HepG2 (cell line): ENCODE results near the gene GNG7. TPM values are rescaled to one million over a fixed set of nuclear protein-coding genes. Genes with fewer than 3 reads are reported as not detected.

Experiments used
- ATF4 ChIP-seq, 2 experiments: fragments of 450-650 bp in 1 of 2; sonication (generic) in 1 of 2; formaldehyde crosslinking; IDR thresholded peaks; 2 replicates each; pipeline versions ENCODE4 v1.5.0 to v1.8.0; 2020 to 2022; ENCODE audit warnings: mild to moderate bottlenecking in 1 of 2, missing genetic modification reagents in 1 of 2
- CBX2 ChIP-seq, 2 experiments: fragments of 200-600 bp in 1 of 2; sonication (generic); formaldehyde crosslinking in 1 of 2; IDR thresholded peaks; 2 replicates each; pipeline versions ENCODE4 v1.7.0 to v1.8.1; 2018 to 2022; ENCODE audit warnings: low read depth in 2 of 2, low read length in 1 of 2, mild to moderate bottlenecking in 1 of 2, missing genetic modification reagents in 1 of 2
- DNMT3B ChIP-seq: conservative IDR thresholded peaks from 2 replicates; pipeline ENCODE4 v1.6.1; 2016; ENCODE audit warnings: missing biosample characterization, control low read depth
- EZH2 ChIP-seq: conservative IDR thresholded peaks from 2 replicates; pipeline ENCODE4 v1.6.1; 2012; ENCODE audit warnings: mild to moderate bottlenecking, low read depth, low read length, moderate library complexity
- HNRNPUL1 ChIP-seq: fragments of 200-400 bp; formaldehyde crosslinking; IDR thresholded peaks from 2 replicates; pipeline ENCODE4 v1.6.1; 2017; ENCODE audit warnings: low read depth, mild to moderate bottlenecking, low read length, moderate library complexity
- IKZF1 ChIP-seq: fragments of 450-650 bp; IDR thresholded peaks from 2 replicates; pipeline ENCODE4 v1.7.1; 2016
- NCOA1 ChIP-seq: sonication (generic); formaldehyde crosslinking; IDR thresholded peaks from 2 replicates; pipeline ENCODE4 v1.9.0; 2021; ENCODE audit warnings: missing genetic modification reagents
- PHF8 ChIP-seq: sonication (generic); formaldehyde crosslinking; IDR thresholded peaks from 2 replicates; pipeline ENCODE4 v1.5.0; 2020; ENCODE audit warnings: missing genetic modification reagents
- PRPF4 ChIP-seq: fragments of 200-400 bp; formaldehyde crosslinking; IDR thresholded peaks from 2 replicates; pipeline ENCODE4 v1.6.1; 2016; ENCODE audit warnings: low read length, low read depth; ENCODE audit not compliant: poor library complexity, severe bottlenecking
- TAF15 ChIP-seq: fragments of 200-400 bp; formaldehyde crosslinking; IDR thresholded peaks from one replicate; pipeline ENCODE4 v1.6.1; 2018; ENCODE audit warnings: mild to moderate bottlenecking, low read depth, low read length; ENCODE audit not compliant: poor library complexity, severe bottlenecking
- ZBTB38 ChIP-seq: sonication (generic); formaldehyde crosslinking; IDR thresholded peaks from 2 replicates; pipeline ENCODE4 v1.5.1; 2020; ENCODE audit warnings: mild to moderate bottlenecking, missing genetic modification reagents
- ZBTB44 ChIP-seq: sonication (generic); formaldehyde crosslinking; IDR thresholded peaks from 2 replicates; pipeline ENCODE4 v1.4.0; 2020; ENCODE audit warnings: missing genetic modification reagents
- ZBTB7A ChIP-seq: sonication (generic); formaldehyde crosslinking; IDR thresholded peaks from 2 replicates; pipeline ENCODE4 v1.8.0; 2022; ENCODE audit warnings: mild to moderate bottlenecking, missing genetic modification reagents
- ZFX ChIP-seq: sonication (generic); formaldehyde crosslinking; IDR thresholded peaks from 2 replicates; pipeline ENCODE4 v1.4.0; 2020; ENCODE audit warnings: mild to moderate bottlenecking, low read depth, missing genetic modification reagents, moderate library complexity
- ZMAT3 ChIP-seq: sonication (generic); formaldehyde crosslinking; conservative IDR thresholded peaks from 2 replicates; pipeline ENCODE4 v1.7.0; 2021; ENCODE audit warnings: missing genetic modification reagents
- ZMYM2 ChIP-seq: sonication (generic); formaldehyde crosslinking; IDR thresholded peaks from 2 replicates; pipeline ENCODE4 v1.8.0; 2022; ENCODE audit warnings: mild to moderate bottlenecking, missing genetic modification reagents
- ZNF20 ChIP-seq: sonication (generic); formaldehyde crosslinking; IDR thresholded peaks from 2 replicates; pipeline ENCODE4 v1.4.0; 2020; ENCODE audit warnings: mild to moderate bottlenecking, moderate library complexity, missing genetic modification reagents
- ZNF337 ChIP-seq: sonication (generic); formaldehyde crosslinking; IDR thresholded peaks from 2 replicates; pipeline ENCODE4 v1.5.1; 2020; ENCODE audit warnings: missing genetic modification reagents, low read depth, mild to moderate bottlenecking, borderline replicate concordance
- ZNF670 ChIP-seq: sonication (generic); formaldehyde crosslinking; IDR thresholded peaks from 2 replicates; pipeline ENCODE4 v1.8.0; 2022; ENCODE audit warnings: mild to moderate bottlenecking, missing genetic modification reagents, borderline replicate concordance
- ZNF7 ChIP-seq: IDR thresholded peaks from 2 replicates; pipeline ENCODE4 v1.6.1; 2016; ENCODE audit warnings: missing biosample characterization, missing genetic modification reagents
- ZNF781 ChIP-seq: sonication (generic); formaldehyde crosslinking; IDR thresholded peaks from 2 replicates; pipeline ENCODE4 v1.5.1; 2020; ENCODE audit warnings: borderline replicate concordance, mild to moderate bottlenecking, missing genetic modification reagents; ENCODE audit errors: not compliant biosample characterization
- ZNF850 ChIP-seq: sonication (generic); formaldehyde crosslinking; conservative IDR thresholded peaks from 2 replicates; pipeline ENCODE4 v1.9.0; 2021; ENCODE audit warnings: mild to moderate bottlenecking, missing genetic modification reagents
- polyA plus RNA-seq, 8 experiments: library from polyadenylated mRNA; depleted of rRNA in 3 of 8; stranded (reverse) in 7 of 8; unstranded in 1 of 8; fragments of >200 nt; fragmentation: Illumina TruSeq in 4 of 8; extraction: Trizol in 4 of 8; gene quantifications; 2 replicates each; pipeline versions ENCODE4 v1.2.1 to v1.2.3, GENCODE V29; 2011 to 2016; ENCODE audit warnings: low read depth in 4 of 8, missing spikeins in 1 of 8, mixed read lengths in 1 of 8; ENCODE audit not compliant: insufficient read depth in 1 of 8
- total RNA-seq, 5 experiments: library from RNA; depleted of rRNA; stranded (reverse); fragments of >200 nt; fragmentation: Illumina TruSeq; extraction: Trizol; gene quantifications; 2 replicates each; pipeline ENCODE4 v1.2.3, GENCODE V29; 2016; ENCODE audit warnings: low read depth in 1 of 5
- TF ChIP-seq, protein P1 (sequence below): sonication (generic); formaldehyde crosslinking; IDR thresholded peaks from 2 replicates; pipeline ENCODE4 v1.8.0; 2022; ENCODE audit warnings: missing genetic modification reagents, mild to moderate bottlenecking, borderline replicate concordance
- TF ChIP-seq, protein P2 (sequence below): IDR thresholded peaks from 2 replicates; pipeline ENCODE4 v1.6.1; 2012; ENCODE audit warnings: inconsistent platforms
- TF ChIP-seq, protein P3 (sequence below): fragments of 450-650 bp; IDR thresholded peaks from 2 replicates; pipeline ENCODE4 v1.6.1; 2017

Gene GNG7
- total and polyA plus RNA-seq, 2 of the 13 experiments (the other 11 are each of a cell fraction or from before 2014, with no cell fraction given): 1.4 to 3.3 TPM

DNA sequence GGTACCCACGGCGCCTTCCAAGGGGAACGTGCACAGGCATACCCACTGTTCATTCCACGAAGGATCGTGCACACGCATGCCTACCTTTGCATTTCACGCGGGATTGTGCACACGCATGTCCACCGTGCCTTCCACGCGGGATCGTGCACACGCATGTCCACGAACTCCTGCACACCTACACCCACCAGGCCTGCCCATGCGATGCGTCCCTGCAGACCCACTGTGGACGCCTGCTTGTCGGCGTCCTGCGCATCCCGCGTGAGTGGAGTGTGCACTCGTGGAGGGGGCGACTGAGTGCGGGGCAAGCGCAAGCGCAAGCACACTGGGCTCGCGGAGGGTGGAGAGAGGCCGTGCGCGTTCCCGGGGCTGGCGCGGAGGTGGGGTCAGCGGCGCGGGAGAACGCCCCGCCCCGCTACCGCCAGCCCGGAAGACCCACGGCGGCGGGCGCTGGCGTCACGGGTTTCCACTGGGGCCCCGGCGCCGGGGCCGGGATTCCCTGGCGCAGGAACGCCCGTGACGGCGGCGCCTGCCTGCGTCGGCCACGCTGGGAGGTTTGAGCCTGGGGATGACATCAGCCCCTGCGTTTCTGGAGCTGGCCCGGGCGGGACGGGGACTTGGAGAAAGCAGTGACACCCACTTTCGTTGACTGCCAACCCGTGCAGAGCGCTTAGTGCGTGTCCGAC, 207.9 kb downstream of the GNG7 start (continued):
- no peak for TF ChIP-seq CBX2 (IDR thresholded peaks at IDR 0.05; ENCODE audit: low read depth, low read length)
- TF ChIP-seq CBX2 (CRISPR knock-in tag; IDR thresholded peaks at IDR 0.05; ENCODE audit: low read depth): no peak
- no peak for TF ChIP-seq ZNF20 (CRISPR knock-in tag)
- no peak for TF ChIP-seq ZBTB44 (CRISPR knock-in tag)
- TF ChIP-seq PRPF4: no peak
- TF ChIP-seq, protein P1, sequence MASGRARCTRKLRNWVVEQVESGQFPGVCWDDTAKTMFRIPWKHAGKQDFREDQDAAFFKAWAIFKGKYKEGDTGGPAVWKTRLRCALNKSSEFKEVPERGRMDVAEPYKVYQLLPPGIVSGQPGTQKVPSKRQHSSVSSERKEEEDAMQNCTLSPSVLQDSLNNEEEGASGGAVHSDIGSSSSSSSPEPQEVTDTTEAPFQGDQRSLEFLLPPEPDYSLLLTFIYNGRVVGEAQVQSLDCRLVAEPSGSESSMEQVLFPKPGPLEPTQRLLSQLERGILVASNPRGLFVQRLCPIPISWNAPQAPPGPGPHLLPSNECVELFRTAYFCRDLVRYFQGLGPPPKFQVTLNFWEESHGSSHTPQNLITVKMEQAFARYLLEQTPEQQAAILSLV (CRISPR knock-in tag): no peak
- TF ChIP-seq, protein P2, sequence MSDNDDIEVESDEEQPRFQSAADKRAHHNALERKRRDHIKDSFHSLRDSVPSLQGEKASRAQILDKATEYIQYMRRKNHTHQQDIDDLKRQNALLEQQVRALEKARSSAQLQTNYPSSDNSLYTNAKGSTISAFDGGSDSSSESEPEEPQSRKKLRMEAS: peak; percentile 32
- TF ChIP-seq TAF15: no peak
- TF ChIP-seq ZMAT3 (CRISPR knock-in tag): no peak
- no peak for TF ChIP-seq IKZF1
- TF ChIP-seq HNRNPUL1: no peak
- TF ChIP-seq ZBTB38: peak; percentile 80
- TF ChIP-seq ZNF850 (CRISPR knock-in tag): no peak
- no peak for TF ChIP-seq ZNF781 (CRISPR knock-in tag)
- TF ChIP-seq DNMT3B (CRISPR knock-in tag): no peak
- TF ChIP-seq EZH2: no peak
- TF ChIP-seq PHF8 (CRISPR knock-in tag): peak; percentile 39; the same call in 1 of the 2 replicates
- peak; percentile 61 for TF ChIP-seq ZBTB7A (CRISPR knock-in tag)
- TF ChIP-seq ZNF670 (CRISPR knock-in tag): no peak
- no peak for TF ChIP-seq ZNF337 (CRISPR knock-in tag)
- TF ChIP-seq NCOA1 (CRISPR knock-in tag): no peak
- TF ChIP-seq, protein P3, sequence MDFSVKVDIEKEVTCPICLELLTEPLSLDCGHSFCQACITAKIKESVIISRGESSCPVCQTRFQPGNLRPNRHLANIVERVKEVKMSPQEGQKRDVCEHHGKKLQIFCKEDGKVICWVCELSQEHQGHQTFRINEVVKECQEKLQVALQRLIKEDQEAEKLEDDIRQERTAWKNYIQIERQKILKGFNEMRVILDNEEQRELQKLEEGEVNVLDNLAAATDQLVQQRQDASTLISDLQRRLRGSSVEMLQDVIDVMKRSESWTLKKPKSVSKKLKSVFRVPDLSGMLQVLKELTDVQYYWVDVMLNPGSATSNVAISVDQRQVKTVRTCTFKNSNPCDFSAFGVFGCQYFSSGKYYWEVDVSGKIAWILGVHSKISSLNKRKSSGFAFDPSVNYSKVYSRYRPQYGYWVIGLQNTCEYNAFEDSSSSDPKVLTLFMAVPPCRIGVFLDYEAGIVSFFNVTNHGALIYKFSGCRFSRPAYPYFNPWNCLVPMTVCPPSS: no peak
- no peak for TF ChIP-seq ATF4 (CRISPR knock-in tag; IDR thresholded peaks at IDR 0.05)
- TF ChIP-seq ZNF7 (CRISPR knock-in tag): no peak
- peak; percentile 37; the same call in 1 of the 2 replicates for TF ChIP-seq ZFX (CRISPR knock-in tag)
- TF ChIP-seq ZMYM2 (CRISPR knock-in tag): peak; percentile 47; the same call in 1 of the 2 replicates
